GM18511 (cell line): Measurements from ENCODE around the gene CDH23.

ENCODE experiments used
- ATAC-seq: cut with Tn5 transposase; IDR thresholded peaks from one replicate; pipeline ENCODE4 v1.9.1; 2021; ENCODE audit warnings: mild to moderate bottlenecking, moderate library complexity; ENCODE audit not compliant: unreplicated experiment

CDH23 gene

GRCh38 chr10:71837098-71837827 is 440.5 kb downstream of the CDH23 start:
- no peak for ATAC-seq

- ATAC-seq = no peak
These were observed 441.8 kb downstream of the CDH23 start for GRCh38 chr10:71838264-71839211.

GRCh38 chr10:71840177-71840957 is 443.6 kb downstream of the CDH23 start:
- ATAC-seq = no peak

GRCh38 chr10:71840958-71841335 is 444.2 kb downstream of the CDH23 start:
- ATAC-seq = no peak

- ATAC-seq = no peak
These were observed 445.7 kb downstream of the CDH23 start for GRCh38 chr10:71842422-71842821.

GRCh38 chr10:71842856-71843686 is 446.4 kb downstream of the CDH23 start:
- ATAC-seq = no peak

GRCh38 chr10:71844084-71844483 is 447.4 kb downstream of the CDH23 start:
- no peak for ATAC-seq

- no peak for ATAC-seq
These were observed 448.0 kb downstream of the CDH23 start for GRCh38 chr10:71844695-71845094.

- ATAC-seq = no peak
These were observed 449.0 kb downstream of the CDH23 start for GRCh38 chr10:71845410-71846405.

GRCh38 chr10:71846816-71847215 is 450.1 kb downstream of the CDH23 start:
- no peak for ATAC-seq

- no peak for ATAC-seq
These were observed 450.7 kb downstream of the CDH23 start for GRCh38 chr10:71847418-71847817.

- no peak for ATAC-seq
These were observed 451.9 kb downstream of the CDH23 start for GRCh38 chr10:71848325-71849275.

- no peak for ATAC-seq
These were observed 452.8 kb downstream of the CDH23 start for GRCh38 chr10:71849461-71849908.

- no peak for ATAC-seq
These were observed 453.5 kb downstream of the CDH23 start for GRCh38 chr10:71850021-71850742.

GRCh38 chr10:71850743-71851464 is 454.2 kb downstream of the CDH23 start, which contains the start of gene PSAP:
Gene PSAP (minus strand): TSS chr10:71851251. CDS start chr10:71851221, 30 bp downstream.
- ATAC-seq = peak; percentile 93

- ATAC-seq = peak; percentile 38
These were observed 454.9 kb downstream of the CDH23 start for GRCh38 chr10:71851465-71852095.
